GM12878 (cell line): ENCODE measurements around the gene ACO1.

Source experiments
- SP1 ChIP-seq: IDR thresholded peaks from one replicate; pipeline ENCODE4 v1.6.1; 2011; ENCODE audit warnings: low read depth, low read length
- YY1 ChIP-seq: IDR thresholded peaks from 2 replicates; pipeline ENCODE4 v1.6.1; 2011; ENCODE audit warnings: low read depth, mild to moderate bottlenecking, low read length
- TF ChIP-seq, protein P1 (sequence below): IDR thresholded peaks from 2 replicates; pipeline ENCODE4 v1.6.1; 2012; ENCODE audit warnings: low read depth, low read length, improper control_type of control experiment

DNA sequence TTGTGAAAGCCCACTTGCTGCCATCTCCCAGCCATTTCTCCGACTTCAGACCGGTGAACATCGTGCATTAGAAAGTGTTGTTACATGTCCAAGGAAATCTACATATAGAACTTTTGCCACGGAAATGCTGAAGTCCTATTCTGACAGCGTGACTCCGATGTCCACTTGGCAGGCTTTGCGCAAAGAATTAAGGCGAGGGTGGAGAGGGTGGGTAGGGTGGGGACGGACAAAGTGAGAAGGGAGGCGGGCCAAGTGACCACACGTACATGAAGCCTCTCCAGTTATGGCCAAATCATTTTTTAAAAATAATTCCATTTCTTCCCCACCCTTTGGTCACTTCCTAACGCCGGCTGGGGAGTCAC, 460 bp upstream of the ACO1 start:
- no peak for TF ChIP-seq YY1
- no peak for TF ChIP-seq SP1
- TF ChIP-seq, protein P1, sequence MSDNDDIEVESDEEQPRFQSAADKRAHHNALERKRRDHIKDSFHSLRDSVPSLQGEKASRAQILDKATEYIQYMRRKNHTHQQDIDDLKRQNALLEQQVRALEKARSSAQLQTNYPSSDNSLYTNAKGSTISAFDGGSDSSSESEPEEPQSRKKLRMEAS = no peak
